Lower lobe of right lung (tissue), 2 donors: ENCODE measurements around the gene MYCBPAP. TPM values are rescaled to one million over a fixed set of nuclear protein-coding genes. Genes with fewer than 3 reads are reported as not detected.
"Not testable (repeated sequence)": the region's sequence is repeated elsewhere in the genome, so short reads cannot be mapped to it uniquely, and the experiment has no call there.

Experiments
- ATAC-seq, 2 donors: fragments of 200-7000 bp; cut with Tn5 transposase; one replicate each; pipeline ENCODE4 v1.9.1; 2020 to 2022; ENCODE audit warnings: mild to moderate bottlenecking in 2 of 2, moderate library complexity in 2 of 2
- DNase-seq: peaks from one replicate; pipeline ENCODE4 v3.0.0-alpha.2; 2020
- H3K27ac ChIP-seq: fragments of 200-600 bp; one replicate; pipeline ENCODE4 v1.8.0; 2022
- H3K27me3 ChIP-seq: fragments of 200-600 bp; one replicate; pipeline ENCODE4 v1.8.0; 2022; ENCODE audit warnings: low read depth
- H3K36me3 ChIP-seq: fragments of 200-600 bp; one replicate; pipeline ENCODE4 v1.8.0; 2022; ENCODE audit warnings: mild to moderate bottlenecking
- H3K4me1 ChIP-seq: fragments of 200-600 bp; one replicate; pipeline ENCODE4 v1.8.0; 2022
- H3K4me3 ChIP-seq: fragments of 200-600 bp; one replicate; pipeline ENCODE4 v1.8.0; 2022; ENCODE audit warnings: mild to moderate bottlenecking
- H3K9me3 ChIP-seq: fragments of 200-600 bp; one replicate; pipeline ENCODE4 v1.8.0; 2022
- CTCF ChIP-seq: fragments of 200-600 bp; IDR thresholded peaks from one replicate; pipeline ENCODE4 v1.8.0; 2022; ENCODE audit warnings: antibody characterized with exemption, mild to moderate bottlenecking
- intact Hi-C: fragments of 100-400 bp; cut with DNase I; formaldehyde crosslinking; loops from one replicate; pipeline ENCODE4 v1.11.0; 2022
- total RNA-seq: library from RNA; stranded (reverse); fragmentation: NEBNext Ultra II Directional; extraction: Animal tissue kit (Norgen Biotek cat#: 25700); gene quantifications from one replicate; pipeline ENCODE4 v1.2.1, GENCODE V29; 2021
- donor health status: DM: no; HTN: yes; CAD: no; lungs with severe emphysema.

MYCBPAP gene
- total RNA-seq, 1 donor from 2014 or later = 3.8 TPM

GRCh38 chr17:50474523-50474922, 33.7 kb upstream of the MYCBPAP start:
- no peak for TF ChIP-seq CTCF
- DNase-seq = peak; percentile 7
- intact Hi-C loops = no loop called here
- no peak for ATAC-seq
- Histone ChIP-seq H3K4me1 (peaks cover 12% of the 10 kb centered on the region), H3K27ac (no peak overlapping the region), H3K9me3 (no peaks in the 10 kb centered on the region), H3K27me3 (no peaks in the 10 kb centered on the region), H3K4me3 (no peak overlapping the region), H3K36me3 (peaks cover 27% of the 10 kb centered on the region)

GRCh38 chr17:50475362-50475761, 32.9 kb upstream of the MYCBPAP start:
- Histone ChIP-seq H3K27me3 (no peaks in the 10 kb centered on the region), H3K4me3 (no peak overlapping the region), H3K27ac (no peak overlapping the region), H3K9me3 (no peaks in the 10 kb centered on the region), H3K4me1 (peaks cover 20% of the 10 kb centered on the region), H3K36me3 (peaks cover 32% of the 10 kb centered on the region)
- intact Hi-C loops = no loop called here
- no peak for TF ChIP-seq CTCF
- ATAC-seq (no peak), DNase-seq (peak; percentile 3)

- H3K27ac ChIP-seq, H3K27me3 ChIP-seq, H3K9me3 ChIP-seq, H3K4me3 ChIP-seq, intact Hi-C loops, ATAC-seq: not testable (repeated sequence)
- Histone ChIP-seq H3K36me3 (peaks cover 32% of the 10 kb centered on the region), H3K4me1 (peaks cover 21% of the 10 kb centered on the region)
- DNase-seq = peak; percentile 8
Observed at GRCh38 chr17:50475775-50476544, 32.3 kb upstream of the MYCBPAP start.

- H3K36me3 ChIP-seq = peaks cover 30% of the 10 kb centered on the region
- DNase-seq (peak; percentile 44), ATAC-seq (no peak)
- no peaks in the 10 kb centered on the region for H3K27me3 ChIP-seq
- intact Hi-C loops = no loop called here
- no peak for TF ChIP-seq CTCF
- no peak overlapping the region for H3K27ac ChIP-seq
- no peaks in the 10 kb centered on the region for H3K9me3 ChIP-seq
- H3K4me3 ChIP-seq = no peak overlapping the region
- peaks cover 27% of the 10 kb centered on the region for H3K4me1 ChIP-seq
Observed at GRCh38 chr17:50476545-50477315, 31.5 kb upstream of the MYCBPAP start.

- Histone ChIP-seq H3K36me3 (peaks cover 33% of the 10 kb centered on the region), H3K4me3 (peak overlapping the region; percentile 91), H3K4me1 (peaks cover 35% of the 10 kb centered on the region), H3K27me3 (no peaks in the 10 kb centered on the region), H3K27ac (peak overlapping the region; percentile 89), H3K9me3 (no peaks in the 10 kb centered on the region)
- ATAC-seq (no peak), DNase-seq (peak; percentile 26)
- intact Hi-C loops = no loop called here
- no peak for TF ChIP-seq CTCF
Observed at GRCh38 chr17:50477976-50478375, 30.3 kb upstream of the MYCBPAP start.
